Pons (tissue), 1 donor: ENCODE measurements around the gene CORO2B.
A peak's percentile ranks its signal among the peaks of the same experiment; 100 is the strongest.
"Not testable (repeated sequence)": the region's sequence is repeated elsewhere in the genome, so short reads cannot be mapped to it uniquely, and the experiment has no call there.

ENCODE experiments used
- DNase-seq: peaks from one replicate; pipeline ENCODE4 v3.0.0-alpha.2; 2016; ENCODE audit warnings: low spot score

Gene CORO2B

GRCh38 chr15:68592054-68592453, 13.3 kb downstream of the CORO2B start:
- peak; percentile 1 for DNase-seq

GRCh38 chr15:68592544-68592943, 13.8 kb downstream of the CORO2B start:
- DNase-seq = no peak

GRCh38 chr15:68593341-68593740, 14.5 kb downstream of the CORO2B start:
- peak; percentile 79 for DNase-seq

GRCh38 chr15:68593828-68594532, 15.2 kb downstream of the CORO2B start:
- DNase-seq = peak; percentile 7

GRCh38 chr15:68594533-68595259, 15.9 kb downstream of the CORO2B start:
- DNase-seq = peak; percentile 24

- DNase-seq = no peak
Observed at GRCh38 chr15:68595260-68595564, 16.4 kb downstream of the CORO2B start.

- no peak for DNase-seq
Observed at GRCh38 chr15:68595761-68596160, 17.0 kb downstream of the CORO2B start.

- DNase-seq = no peak
Observed at GRCh38 chr15:68596691-68597090, 17.9 kb downstream of the CORO2B start.

GRCh38 chr15:68597581-68597980, 18.8 kb downstream of the CORO2B start:
- no peak for DNase-seq

GRCh38 chr15:68598171-68599152, 19.7 kb downstream of the CORO2B start:
- no peak for DNase-seq

GRCh38 chr15:68599153-68599545, 20.4 kb downstream of the CORO2B start:
- DNase-seq = no peak

- DNase-seq = peak; percentile 59
Observed at GRCh38 chr15:68599560-68600071, 20.8 kb downstream of the CORO2B start.

GRCh38 chr15:68601206-68602197, 22.7 kb downstream of the CORO2B start:
- DNase-seq = no peak

GRCh38 chr15:68602459-68603215, 23.8 kb downstream of the CORO2B start:
- DNase-seq = no peak

GRCh38 chr15:68603216-68603595, 24.4 kb downstream of the CORO2B start:
- DNase-seq = no peak

GRCh38 chr15:68603951-68604350, 25.2 kb downstream of the CORO2B start:
- no peak for DNase-seq

GRCh38 chr15:68604840-68605478, 26.2 kb downstream of the CORO2B start:
- DNase-seq = not testable (repeated sequence)

GRCh38 chr15:68606375-68606774, 27.6 kb downstream of the CORO2B start:
- DNase-seq = no peak

- DNase-seq = peak; percentile 70
Observed at GRCh38 chr15:68608206-68608843, 29.5 kb downstream of the CORO2B start.
